Measurements from ENCODE around the gene PVALEF. TPM values are rescaled to one million over a fixed set of nuclear protein-coding genes. Genes with fewer than 3 reads are reported as not detected.

PVALEF gene
- total RNA-seq, 1 donor, result not detected

DNA sequence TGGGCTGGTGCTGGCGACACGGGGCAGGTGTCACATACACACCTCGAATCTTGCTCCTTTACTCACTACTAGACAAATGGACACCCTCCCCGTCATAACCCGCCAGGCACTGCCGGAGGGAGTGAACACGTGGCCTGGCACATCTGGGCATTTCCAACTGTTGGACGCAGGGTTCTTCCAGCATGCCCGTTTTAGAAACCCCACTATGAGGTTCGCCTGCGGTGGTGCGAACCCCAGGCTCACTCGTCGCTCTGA, 64.3 kb downstream of the PVALEF start:
- H3K4me3 ChIP-seq (ENCODE audit: low read depth, low read length), result no peak overlapping the region
- TF ChIP-seq, protein P1, sequence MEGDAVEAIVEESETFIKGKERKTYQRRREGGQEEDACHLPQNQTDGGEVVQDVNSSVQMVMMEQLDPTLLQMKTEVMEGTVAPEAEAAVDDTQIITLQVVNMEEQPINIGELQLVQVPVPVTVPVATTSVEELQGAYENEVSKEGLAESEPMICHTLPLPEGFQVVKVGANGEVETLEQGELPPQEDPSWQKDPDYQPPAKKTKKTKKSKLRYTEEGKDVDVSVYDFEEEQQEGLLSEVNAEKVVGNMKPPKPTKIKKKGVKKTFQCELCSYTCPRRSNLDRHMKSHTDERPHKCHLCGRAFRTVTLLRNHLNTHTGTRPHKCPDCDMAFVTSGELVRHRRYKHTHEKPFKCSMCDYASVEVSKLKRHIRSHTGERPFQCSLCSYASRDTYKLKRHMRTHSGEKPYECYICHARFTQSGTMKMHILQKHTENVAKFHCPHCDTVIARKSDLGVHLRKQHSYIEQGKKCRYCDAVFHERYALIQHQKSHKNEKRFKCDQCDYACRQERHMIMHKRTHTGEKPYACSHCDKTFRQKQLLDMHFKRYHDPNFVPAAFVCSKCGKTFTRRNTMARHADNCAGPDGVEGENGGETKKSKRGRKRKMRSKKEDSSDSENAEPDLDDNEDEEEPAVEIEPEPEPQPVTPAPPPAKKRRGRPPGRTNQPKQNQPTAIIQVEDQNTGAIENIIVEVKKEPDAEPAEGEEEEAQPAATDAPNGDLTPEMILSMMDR (IDR thresholded peaks at IDR 0.05; ENCODE audit: insufficient read depth, low read depth, low read length), result no peak
- DNase-seq (ENCODE audit: low read depth), result no peak

DNA sequence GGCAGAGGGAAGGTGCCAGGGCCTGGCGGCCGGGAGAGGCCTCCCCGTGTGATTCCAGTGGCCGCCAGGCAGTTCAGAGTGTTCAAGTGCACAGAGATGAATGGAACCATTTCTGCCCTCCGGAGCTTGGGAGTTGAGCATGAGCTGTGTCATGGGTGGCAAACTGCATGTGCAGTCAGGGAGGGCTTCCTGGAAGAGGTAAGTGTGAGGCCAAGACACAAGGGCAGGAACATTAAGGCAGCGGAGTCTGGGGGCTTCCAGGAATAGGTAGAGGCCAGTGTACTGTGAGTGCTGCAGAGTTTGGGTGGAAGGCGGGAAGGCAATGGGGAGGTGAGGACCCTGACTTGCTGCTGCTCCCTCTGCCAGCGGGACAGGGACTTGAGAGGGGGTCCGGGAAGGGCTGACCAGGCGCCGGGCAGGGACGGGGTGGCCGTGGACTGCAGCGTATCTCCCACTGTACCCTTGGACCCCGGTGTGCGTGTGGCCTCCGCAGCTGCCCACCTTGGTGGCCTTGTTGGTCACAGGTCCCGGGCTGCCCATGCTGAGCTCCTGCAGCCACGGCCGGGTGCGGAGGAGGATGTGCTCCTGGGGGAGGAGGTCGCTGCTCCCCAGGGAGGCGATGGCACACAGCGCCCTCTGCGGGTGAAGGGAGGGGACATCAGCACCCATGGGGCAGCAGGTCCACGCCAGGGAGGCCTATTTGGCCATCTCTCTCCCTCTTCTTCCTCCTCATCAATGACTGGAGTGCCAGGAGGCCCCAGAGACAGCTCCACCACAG, 64.9 kb downstream of the PVALEF start:
- no peak for DNase-seq (ENCODE audit: low read depth)
- TF ChIP-seq, protein P1 (IDR thresholded peaks at IDR 0.05; ENCODE audit: insufficient read depth, low read depth, low read length), result peak; percentile 42
- no peak overlapping the region for H3K4me3 ChIP-seq (ENCODE audit: low read depth, low read length)

DNA sequence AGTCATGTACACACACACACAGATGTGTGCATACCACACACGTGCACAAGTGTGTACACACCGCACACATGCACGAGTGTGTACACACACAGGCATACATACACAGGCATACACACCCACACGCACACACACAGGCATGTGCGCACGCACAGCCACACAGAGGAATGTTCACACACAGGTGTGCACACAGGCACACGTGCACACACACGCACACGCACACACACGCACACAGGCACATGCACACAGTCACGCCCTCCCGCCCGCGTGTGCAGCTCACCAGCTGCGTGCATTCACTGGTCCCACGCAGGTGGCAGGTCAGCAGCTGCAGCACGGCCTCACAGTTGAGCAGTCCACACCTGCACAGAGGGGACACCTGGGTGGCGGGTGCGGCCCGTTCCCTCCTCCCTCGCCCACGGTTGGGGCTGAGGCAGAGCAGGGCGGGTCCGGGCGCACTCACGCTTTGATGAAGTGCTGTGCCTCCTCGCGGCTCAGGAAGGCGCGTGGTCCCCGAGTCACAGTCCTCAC, 65.9 kb downstream of the PVALEF start:
- no peak overlapping the region for H3K4me3 ChIP-seq (ENCODE audit: low read depth, low read length)
- TF ChIP-seq, protein P1 (IDR thresholded peaks at IDR 0.05; ENCODE audit: insufficient read depth, low read depth, low read length), result no peak
- no peak for DNase-seq (ENCODE audit: low read depth)

DNA sequence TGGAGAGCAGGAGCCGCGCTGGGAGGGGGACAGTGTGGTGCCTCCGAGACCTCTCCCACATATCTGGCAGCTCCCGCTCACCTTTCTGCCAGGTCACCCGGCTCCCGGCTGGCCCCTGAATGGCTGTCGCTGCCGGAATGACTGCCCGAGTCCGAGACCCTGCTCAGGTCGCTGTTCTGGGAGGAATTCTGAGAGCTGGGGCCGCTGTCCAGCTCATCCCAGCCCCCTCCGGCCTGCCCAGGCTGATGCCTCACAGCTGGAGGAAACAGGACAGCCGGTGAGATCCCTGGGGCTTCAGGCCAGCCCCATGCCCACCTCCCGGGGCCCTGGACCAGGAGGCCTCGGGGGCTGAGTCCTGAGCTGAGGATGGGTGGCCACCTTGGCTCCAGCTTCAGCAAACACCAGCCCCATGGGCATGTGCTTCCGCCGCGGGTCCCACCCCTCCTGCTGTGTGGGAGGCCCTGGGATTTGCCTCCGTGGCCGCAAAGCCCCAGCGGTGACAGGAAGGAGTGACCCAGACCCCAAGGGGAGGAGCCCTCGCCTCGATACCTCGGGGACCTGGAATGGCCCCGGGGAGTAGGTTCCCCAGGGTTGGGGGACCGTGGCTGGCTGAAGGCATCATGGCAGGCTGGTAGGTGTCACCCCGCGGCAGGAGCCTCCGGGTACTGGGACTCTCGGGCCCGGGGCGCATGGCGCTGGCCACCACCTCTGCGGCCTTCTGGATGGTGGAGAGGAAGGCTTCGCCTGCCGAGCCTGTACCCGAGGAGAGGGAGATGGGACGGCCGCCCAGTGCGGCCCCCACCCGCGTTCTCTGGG, 66.7 kb downstream of the PVALEF start:
- H3K4me3 ChIP-seq (ENCODE audit: low read depth, low read length), result no peak overlapping the region
- TF ChIP-seq, protein P1 (IDR thresholded peaks at IDR 0.05; ENCODE audit: insufficient read depth, low read depth, low read length), result no peak
- DNase-seq (ENCODE audit: low read depth), result no peak

Small RNA genes lying within 50 kb of the gene (small RNA-seq; reads per million reads assigned to genes)
- gene MIR1250 (not detected), gene MIR3065 (3.2 reads per million, percentile 70 among the genes with 10 or more reads in this experiment), gene MIR657 (not detected)

Other genes starting within 250 kb of the PVALEF start
- 19.4 and 24.2 TPM in 2 replicates for gene CHMP6, start 173.7 kb upstream of the PVALEF start, total RNA-seq
- 12.6 and 25.0 TPM in 2 replicates for gene BAIAP2, start 130.4 kb upstream of the PVALEF start, total RNA-seq
- under 0.01 and 0.32 TPM in 2 replicates for gene AATK, start 714 bp downstream of the PVALEF start, total RNA-seq
- 9.9 and 10.3 TPM in 2 replicates for gene CEP131, start 57.5 kb downstream of the PVALEF start, total RNA-seq
- 13.2 and 17.7 TPM in 2 replicates for gene TEPSIN, start 73.5 kb downstream of the PVALEF start, total RNA-seq
- 31.5 and 32.2 TPM in 2 replicates for gene NDUFAF8, start 73.8 kb downstream of the PVALEF start, total RNA-seq
- 51.4 and 57.3 TPM in 2 replicates for gene SLC38A10, start 129.8 kb downstream of the PVALEF start, total RNA-seq
- gene BAHCC1, start 229.9 kb downstream of the PVALEF start, total RNA-seq, result 6.5 and 8.4 TPM in 2 replicates